CMK (cell line): ENCODE data around the gene NDUFS7.

Source experiments
- DNase-seq: peaks from one replicate; pipeline ENCODE4 v3.0.0-alpha.2; 2010; ENCODE audit warnings: low read depth

Gene NDUFS7

DNA sequence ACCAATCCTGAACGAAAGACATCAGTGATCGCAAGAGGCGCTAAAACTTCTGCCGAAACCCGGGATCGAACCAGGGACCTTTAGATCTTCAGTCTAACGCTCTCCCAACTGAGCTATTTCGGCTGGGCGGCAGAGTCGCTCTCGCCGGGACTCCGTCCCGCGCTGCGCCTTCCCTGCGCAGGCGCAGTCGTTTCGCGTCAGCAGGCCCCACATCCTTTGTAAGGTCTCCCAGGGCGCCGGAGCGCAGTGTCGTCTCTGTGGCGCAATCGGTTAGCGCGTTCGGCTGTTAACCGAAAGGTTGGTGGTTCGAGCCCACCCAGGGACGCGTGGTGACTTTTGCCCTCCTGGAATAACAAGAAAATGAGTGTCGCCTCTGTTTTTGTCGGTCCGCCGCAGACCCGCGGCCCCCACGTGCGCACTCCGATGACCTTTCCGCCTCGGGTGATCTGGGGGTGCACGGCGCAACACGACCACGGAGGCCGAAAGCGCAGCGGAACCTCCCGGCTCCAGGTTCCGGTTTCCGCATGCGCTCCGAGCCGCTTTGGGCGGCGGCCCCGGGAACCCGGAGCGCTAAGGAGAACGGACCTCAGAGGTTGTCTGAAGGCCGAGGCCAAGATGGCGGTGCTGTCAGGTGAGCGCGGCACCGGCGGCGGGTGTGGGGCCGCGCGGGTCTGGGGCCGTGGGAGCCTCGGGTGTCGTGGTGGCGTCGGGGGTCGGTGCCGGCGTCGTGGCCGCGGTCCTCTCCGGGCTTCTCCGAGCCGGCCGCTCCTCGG is at the start of gene NDUFS7:
NDUFS7 (plus strand) TSS at position 596 of the 773 bp plus-strand sequence; CDS start at position 616, 20 bp downstream.
- DNase-seq, result peak; percentile 94

GRCh38 chr19:1336079-1336684 is 47.5 kb upstream of the NDUFS7 start:
- DNase-seq, result no peak

DNA sequence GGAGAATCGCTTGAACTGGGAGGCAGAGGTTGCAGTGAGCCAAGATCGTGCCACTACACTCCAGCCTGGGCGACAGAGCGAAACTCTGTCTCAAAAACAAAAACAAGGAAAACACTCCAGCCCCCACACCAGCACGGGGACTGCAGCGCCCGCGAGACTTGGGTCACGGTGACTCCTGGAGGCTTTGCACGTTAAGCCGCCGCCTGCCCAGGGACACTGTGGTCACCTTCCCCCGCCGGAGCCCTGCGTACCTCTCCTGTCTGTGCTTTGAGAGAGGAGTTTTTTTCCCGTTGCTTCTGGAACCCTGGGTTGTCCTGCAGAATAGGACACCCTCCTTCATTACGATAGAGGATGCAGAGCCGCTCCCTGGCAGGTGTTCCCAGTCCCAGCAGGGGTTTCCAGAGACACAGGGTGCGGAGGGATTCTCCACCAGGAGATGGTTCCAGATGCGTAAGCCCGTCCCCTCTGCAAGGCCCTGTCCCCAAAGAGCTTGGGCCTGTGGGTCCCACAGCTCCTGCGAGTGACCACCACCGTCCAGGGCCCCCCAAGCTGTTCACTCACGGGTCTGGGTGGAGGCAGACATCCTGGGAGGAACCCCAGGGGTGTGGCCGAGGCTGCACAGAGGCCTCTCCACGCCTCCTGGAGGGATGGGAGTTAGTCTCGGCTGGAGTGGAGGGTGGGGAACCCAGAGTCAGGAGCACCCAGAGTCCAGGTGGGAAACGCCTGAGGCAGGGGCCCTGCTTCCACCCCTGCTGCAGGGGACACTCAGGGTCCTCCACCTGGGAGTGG is 42.8 kb upstream of the NDUFS7 start:
- DNase-seq, result no peak

- no peak for DNase-seq
Measured at GRCh38 chr19:1343041-1343440, 40.7 kb upstream of the NDUFS7 start.

DNA sequence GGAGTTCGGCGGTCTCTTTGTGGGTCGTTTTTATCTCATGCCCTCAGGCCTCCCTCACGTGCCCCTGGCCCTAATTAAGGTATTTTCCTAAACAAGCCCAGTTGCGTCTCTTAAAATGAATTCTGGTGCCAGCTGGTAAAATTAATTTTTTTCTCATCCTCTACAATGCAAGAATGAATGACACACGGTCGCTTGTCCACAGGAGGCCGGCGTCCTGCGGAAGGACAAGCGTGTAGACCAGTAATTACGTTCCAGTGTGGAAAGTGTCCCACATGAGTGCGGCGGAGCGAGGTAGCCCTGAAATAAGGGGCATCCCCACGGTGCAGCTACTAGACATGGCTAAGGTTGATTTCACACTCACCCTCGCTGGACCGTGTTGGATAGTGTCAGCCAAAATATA is 34.5 kb upstream of the NDUFS7 start:
- no peak for DNase-seq

- no peak for DNase-seq
Measured at GRCh38 chr19:1350867-1351266, 32.8 kb upstream of the NDUFS7 start.

- no peak for DNase-seq
Measured at GRCh38 chr19:1351381-1351851, 32.3 kb upstream of the NDUFS7 start.

DNA sequence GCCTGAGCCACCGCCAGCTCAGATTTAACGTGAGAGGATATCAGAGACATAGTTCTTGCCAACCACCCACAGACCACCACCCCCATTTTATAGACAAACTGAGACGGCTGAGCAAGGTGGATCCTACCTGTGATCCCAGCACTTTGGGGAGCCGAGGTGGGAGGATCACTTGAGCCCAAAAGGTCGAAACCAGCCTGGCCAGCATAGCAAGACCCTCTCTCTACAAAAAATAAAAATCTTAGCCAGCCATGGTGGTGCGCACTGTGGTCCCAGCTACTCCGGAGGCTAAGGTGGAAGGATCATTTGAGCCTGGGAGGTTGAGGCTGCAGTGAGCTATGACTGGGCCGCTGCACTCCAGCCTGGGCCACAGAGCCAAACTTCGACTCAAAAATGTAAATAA is 30.6 kb upstream of the NDUFS7 start:
- DNase-seq, result no peak

- no peak for DNase-seq
Measured at GRCh38 chr19:1354970-1355567, 28.6 kb upstream of the NDUFS7 start.

GRCh38 chr19:1355568-1356507 is 27.9 kb upstream of the NDUFS7 start:
- no peak for DNase-seq

DNA sequence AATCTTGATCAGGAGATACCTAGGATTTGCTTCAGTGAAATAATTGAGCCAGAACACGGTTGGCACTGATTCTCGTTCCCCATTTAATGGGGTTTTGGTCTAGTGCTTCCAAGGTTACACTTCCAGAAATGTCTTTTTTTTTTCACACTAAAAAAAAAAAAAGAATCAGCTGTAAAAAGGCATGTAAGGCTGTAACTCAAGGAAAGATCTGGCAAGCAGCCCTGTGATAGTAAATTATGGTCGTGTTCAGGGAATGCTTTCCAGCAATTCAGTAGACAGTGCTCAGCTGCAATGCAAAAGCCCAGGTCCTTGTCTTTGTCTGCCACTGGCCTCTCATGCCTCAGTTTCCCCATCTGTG is 27.2 kb upstream of the NDUFS7 start:
- no peak for DNase-seq

DNA sequence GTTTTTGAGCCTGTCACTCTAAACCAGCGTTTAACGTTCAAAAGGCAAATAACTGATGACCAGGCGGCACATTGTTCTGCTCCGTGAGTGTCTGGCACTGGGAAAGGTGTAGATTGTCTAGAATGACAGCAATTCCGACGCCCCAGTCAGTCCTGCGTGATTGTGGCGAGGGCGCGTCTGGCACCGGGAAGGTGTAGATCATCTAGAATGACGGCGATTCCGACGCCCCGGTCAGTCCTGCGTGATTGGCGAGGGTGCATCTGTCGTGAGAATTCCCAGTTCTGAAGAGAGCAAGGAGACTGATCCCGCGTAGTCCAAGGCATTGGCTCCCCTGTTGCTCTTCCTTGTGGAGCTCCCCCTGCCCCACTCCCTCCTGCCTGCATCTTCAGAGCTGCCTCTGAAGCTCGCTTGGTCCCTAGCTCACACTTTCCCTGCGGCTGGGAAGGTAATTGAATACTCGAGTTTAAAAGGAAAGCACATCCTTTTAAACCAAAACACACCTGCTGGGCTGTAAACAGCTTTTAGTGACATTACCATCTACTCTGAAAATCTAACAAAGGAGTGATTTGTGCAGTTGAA is 26.1 kb upstream of the NDUFS7 start:
- no peak for DNase-seq

- no peak for DNase-seq
Measured at GRCh38 chr19:1360126-1360817, 23.4 kb upstream of the NDUFS7 start.

DNA sequence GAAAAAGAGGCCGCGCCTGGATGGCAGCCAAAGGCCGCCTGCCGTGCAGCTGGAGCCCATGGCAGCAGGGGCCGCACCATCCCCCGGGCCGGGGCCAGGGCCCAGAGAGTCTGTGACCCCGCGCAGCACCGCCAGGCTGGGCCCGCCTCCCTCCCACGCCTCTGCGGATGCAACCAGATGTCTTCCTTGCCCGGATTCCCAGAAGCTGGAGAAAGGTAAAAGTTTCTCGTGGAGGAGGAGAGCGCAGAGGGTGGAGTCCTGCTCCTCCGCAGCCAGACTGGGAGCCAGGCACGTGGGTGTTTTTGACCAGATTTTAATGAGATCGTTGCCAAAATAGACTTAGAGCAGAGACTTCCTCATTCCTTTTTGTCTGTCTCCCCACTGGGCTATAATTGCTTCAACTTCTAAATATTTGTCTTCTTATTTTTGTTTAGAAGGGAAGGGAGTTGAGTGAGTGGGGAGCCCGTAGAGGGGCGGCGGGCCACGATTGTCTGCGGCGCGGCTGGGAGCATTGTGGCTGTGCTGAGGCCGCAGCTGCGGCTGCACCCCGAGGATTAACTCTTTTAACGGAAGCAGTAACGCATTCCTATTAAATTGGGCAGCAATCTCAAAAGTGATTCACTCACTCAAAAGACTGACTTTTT is 22.8 kb upstream of the NDUFS7 start:
- DNase-seq, result no peak

DNA sequence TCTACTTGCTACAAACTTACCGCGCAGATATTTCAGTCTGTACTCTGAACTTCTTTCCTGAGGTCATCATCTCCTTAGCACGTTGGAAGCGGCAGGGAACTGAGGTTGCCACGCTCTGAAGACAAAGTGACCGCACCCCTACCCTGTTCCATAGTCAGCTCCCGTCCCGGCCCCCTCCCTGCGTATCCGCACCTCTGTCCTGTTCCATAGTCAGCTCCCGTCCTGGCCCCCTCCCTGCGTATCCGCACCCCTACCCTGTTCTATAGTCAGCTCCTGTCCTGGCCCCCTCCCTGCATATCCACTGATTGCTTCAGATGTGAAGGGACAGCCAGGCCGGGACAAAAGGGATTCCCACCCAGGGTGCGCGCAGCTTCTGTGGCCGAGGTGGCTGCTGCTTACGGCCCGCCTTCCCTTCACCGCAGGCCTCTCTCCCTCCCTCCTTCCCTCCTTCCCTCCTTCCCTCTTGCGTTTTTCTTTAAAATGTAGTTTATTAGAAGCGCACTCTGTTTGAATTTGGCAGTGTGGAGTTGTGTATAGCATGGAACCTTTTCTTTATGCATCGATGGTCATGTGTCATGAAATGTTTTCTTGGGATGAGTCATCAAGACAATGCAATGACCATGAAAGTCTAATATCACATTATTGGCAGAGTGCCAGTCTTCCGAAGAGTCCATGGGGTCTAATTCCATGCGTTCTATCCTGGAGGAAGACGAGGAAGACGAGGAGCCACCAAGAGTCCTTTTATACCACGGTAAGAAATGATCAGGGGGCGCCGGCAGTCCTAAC is 21.9 kb upstream of the NDUFS7 start:
- no peak for DNase-seq

DNA sequence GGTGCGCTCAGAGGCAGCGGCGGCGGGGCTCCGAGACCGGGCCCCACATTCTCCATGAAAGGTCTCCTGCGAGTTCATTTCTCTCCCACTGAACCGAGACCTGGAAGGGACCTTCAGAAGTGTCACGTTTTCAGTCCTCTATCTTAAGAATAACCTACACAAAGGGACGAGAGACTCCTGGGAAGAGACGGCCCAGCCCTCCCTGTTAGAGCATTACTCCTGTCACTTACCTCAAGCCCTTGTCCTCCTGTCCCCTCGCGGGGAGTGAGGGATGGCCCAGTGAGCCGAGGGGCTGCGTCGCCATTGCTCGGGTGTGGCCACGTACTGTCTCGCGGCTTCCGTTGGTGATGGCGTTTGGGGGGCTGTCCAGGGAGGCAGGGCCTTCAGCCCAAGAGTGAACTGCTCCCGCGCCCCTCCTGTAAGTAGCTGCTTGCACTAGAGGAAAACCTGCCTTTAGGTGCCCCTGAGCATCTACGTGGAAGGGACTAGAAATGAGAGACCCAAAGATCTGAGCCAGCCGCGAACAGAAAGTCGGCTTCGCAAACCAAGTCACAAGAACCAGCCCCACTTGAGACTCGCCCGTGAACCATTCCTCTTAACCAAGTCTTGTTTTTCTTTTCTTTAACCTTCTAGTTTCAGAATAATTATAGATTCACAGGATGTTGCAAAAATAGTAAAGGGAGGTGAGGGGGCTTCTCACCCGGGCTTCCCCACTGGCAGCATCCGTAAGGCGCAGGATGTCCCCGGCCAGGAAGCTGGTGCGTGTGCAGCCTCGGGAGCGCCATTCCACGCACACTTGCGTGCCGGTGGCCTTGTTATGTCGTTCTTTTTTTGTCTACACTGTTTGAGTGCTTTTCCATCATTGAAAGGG is 21.1 kb upstream of the NDUFS7 start:
- no peak for DNase-seq

DNA sequence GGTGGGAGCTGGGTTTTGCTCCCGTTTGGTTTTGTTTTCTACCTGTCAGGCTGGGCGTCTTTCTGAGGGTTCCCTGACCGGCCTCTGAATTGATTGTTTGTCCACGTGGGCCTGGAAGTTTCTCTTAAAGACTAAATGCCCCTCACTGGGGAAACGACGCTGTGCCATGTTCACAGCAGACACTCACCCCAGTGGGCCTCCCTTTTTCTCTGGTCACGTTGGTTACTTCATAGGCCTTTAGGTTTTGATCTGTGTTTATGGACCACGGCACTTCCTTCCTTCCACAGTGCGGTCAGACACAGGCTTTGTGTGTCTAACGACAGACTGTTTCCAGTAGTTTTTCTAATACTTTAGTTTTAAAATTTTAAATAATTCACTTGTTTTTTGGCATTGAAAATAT is 20.1 kb upstream of the NDUFS7 start:
- DNase-seq, result peak; percentile 38

- no peak for DNase-seq
Measured at GRCh38 chr19:1364070-1364704, 19.5 kb upstream of the NDUFS7 start.
